Mesendoderm (in vitro differentiated cells): ENCODE measurements around the gene FAM72D. TPM values are rescaled to one million over a fixed set of nuclear protein-coding genes. Genes with fewer than 3 reads are reported as not detected.
"Not testable (repeated sequence)": the region's sequence is repeated elsewhere in the genome, so short reads cannot be mapped to it uniquely, and the experiment has no call there.

Source experiments
- DNase-seq: peaks from one replicate; pipeline ENCODE4 v3.0.0; 2013
- H2AK5ac ChIP-seq: 2 replicates; pipeline ENCODE4 v1.6.1; 2013; ENCODE audit warnings: low read length, inconsistent platforms
- H2BK120ac ChIP-seq: 2 replicates; pipeline ENCODE4 v1.6.1; 2013; ENCODE audit warnings: low read depth, mild to moderate bottlenecking, low read length, moderate library complexity, mixed read lengths
- H2BK15ac ChIP-seq: replicated peaks from 2 replicates; pipeline ENCODE4 v1.6.1; 2013; ENCODE audit warnings: low read depth, mild to moderate bottlenecking, moderate library complexity
- H2BK5ac ChIP-seq: 2 replicates; pipeline ENCODE4 v1.6.1; 2013; ENCODE audit warnings: low read length, inconsistent platforms
- H3K18ac ChIP-seq: 2 replicates; pipeline ENCODE4 v1.6.1; 2013; ENCODE audit warnings: mild to moderate bottlenecking, low read length, mixed read lengths
- H3K23ac ChIP-seq: one replicate; pipeline ENCODE4 v1.6.1; 2013; ENCODE audit warnings: low read length
- H3K27ac ChIP-seq: 2 replicates; pipeline ENCODE4 v1.5.1; 2013; ENCODE audit warnings: low read depth, mild to moderate bottlenecking, inconsistent platforms, low read length, moderate library complexity
- H3K27me3 ChIP-seq: 2 replicates; pipeline ENCODE4 v1.6.1; 2013; ENCODE audit warnings: low read length, control low read depth, mild to moderate bottlenecking, inconsistent platforms; ENCODE audit not compliant: insufficient read depth, poor library complexity
- H3K36me3 ChIP-seq: 2 replicates; pipeline ENCODE4 v1.6.1; 2013; ENCODE audit warnings: low read length, inconsistent platforms; ENCODE audit not compliant: control insufficient read depth, insufficient read depth
- H3K4ac ChIP-seq: one replicate; pipeline ENCODE4 v1.6.1; 2013; ENCODE audit warnings: low read depth, mild to moderate bottlenecking, low read length, moderate library complexity
- H3K4me1 ChIP-seq: 2 replicates; pipeline ENCODE4 v1.6.1; 2013; ENCODE audit warnings: low read depth, low read length, inconsistent platforms; ENCODE audit not compliant: control insufficient read depth
- H3K4me2 ChIP-seq: 2 replicates; pipeline ENCODE4 v1.6.1; 2013; ENCODE audit warnings: low read length
- H3K4me3 ChIP-seq: 2 replicates; pipeline ENCODE4 v1.5.1; 2013; ENCODE audit warnings: mild to moderate bottlenecking, low read length
- H3K56ac ChIP-seq: one replicate; pipeline ENCODE4 v1.6.1; 2013; ENCODE audit warnings: low read length
- H3K79me1 ChIP-seq: 2 replicates; pipeline ENCODE4 v1.6.1; 2013; ENCODE audit warnings: low read length, inconsistent platforms
- H3K79me2 ChIP-seq: 2 replicates; pipeline ENCODE4 v1.6.1; 2013; ENCODE audit warnings: mild to moderate bottlenecking, low read length; ENCODE audit not compliant: control insufficient read depth, insufficient read depth
- H3K9ac ChIP-seq: 2 replicates; pipeline ENCODE4 v1.6.1; 2013; ENCODE audit warnings: low read length, inconsistent platforms
- H4K5ac ChIP-seq: one replicate; pipeline ENCODE4 v1.6.1; 2013; ENCODE audit warnings: low read length
- H4K8ac ChIP-seq: one replicate; pipeline ENCODE4 v1.6.1; 2013; ENCODE audit warnings: low read depth, mild to moderate bottlenecking, control low read depth, low read length, moderate library complexity
- WGBS: extraction: QIAGEN DNeasy Blood & Tissue Kit; methylation state at CpG from one replicate; pipeline ENCODE4 v1.1.7; 2013; ENCODE audit warnings: low lambda C conversion rate, missing lambda C conversion rate; ENCODE audit not compliant: insufficient coverage; ENCODE audit errors: extremely low coverage; 5-methylcytosine and 5-hydroxymethylcytosine counted together
- polyA plus RNA-seq, 2 experiments: library from polyadenylated mRNA; stranded (reverse); fragments of 200-250 nt; gene quantifications; one replicate each; pipeline ENCODE4 v1.2.3, GENCODE V29; 2013

Gene FAM72D
- 8.2 TPM for polyA plus RNA-seq (2013, experiment 1 of 2)
- 8.1 TPM for polyA plus RNA-seq (2013, experiment 2 of 2)

DNA sequence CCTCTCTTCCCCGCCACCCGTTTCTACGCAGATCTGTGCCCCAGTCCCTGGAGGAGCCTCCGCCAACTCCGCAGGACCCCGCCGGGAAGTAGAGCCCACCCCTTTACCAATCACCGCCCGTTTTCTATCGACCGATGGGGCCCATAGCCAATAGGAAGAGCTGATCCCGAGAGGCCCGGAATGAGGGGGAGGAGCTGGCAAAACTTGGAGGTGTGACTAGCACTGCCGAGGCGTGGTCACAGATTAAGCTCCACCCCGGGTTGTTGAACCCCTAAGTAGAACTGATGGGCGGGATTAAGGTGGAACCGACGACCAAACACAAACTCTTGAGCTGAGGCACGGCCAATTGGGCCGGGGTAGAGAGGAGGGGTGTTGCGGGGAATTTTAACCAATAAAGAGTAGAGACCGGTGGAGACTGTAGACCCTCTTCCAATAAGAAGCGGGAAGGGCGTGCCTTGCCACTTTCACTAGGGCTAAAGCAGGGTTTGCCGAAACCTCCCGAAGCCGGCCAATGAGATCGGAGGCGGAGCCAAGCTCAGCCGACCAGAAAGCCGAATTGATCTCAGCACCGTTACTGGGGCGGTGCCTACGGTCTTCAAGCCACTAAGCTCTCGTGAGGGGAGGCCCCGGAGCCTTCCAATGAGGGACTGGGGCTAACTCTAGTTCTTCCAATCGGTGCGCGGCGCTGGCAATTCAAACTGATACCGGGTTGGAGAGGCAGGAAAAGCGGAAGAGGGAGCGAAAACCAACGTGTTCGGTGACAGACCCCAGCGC lies at the start of gene FAM72D, which contains the start of gene SRGAP2B:
Gene FAM72D, plus strand, starts transcription at position 691 of the 774 bp plus-strand sequence. CDS start 874 bp downstream, outside the sequence.
Gene SRGAP2B, minus strand, starts transcription at position 45 of the 774 bp plus-strand sequence. CDS start 2,427 bp downstream, outside the sequence.
- H2AK5ac ChIP-seq, H3K4ac ChIP-seq, DNase-seq, H3K79me2 ChIP-seq, H3K27me3 ChIP-seq, H2BK5ac ChIP-seq, H2BK120ac ChIP-seq, H3K4me1 ChIP-seq, H3K4me2 ChIP-seq, H4K8ac ChIP-seq, H4K5ac ChIP-seq, H3K18ac ChIP-seq, H3K23ac ChIP-seq, H3K4me3 ChIP-seq, H3K79me1 ChIP-seq, H2BK15ac ChIP-seq, H3K9ac ChIP-seq, H3K36me3 ChIP-seq, H3K27ac ChIP-seq: not testable (repeated sequence)
- H3K56ac ChIP-seq, result peak within 1 kb of the TSS; percentile 42
- WGBS, result no CpG with 5 or more reads among the region's 47 CpGs

DNA sequence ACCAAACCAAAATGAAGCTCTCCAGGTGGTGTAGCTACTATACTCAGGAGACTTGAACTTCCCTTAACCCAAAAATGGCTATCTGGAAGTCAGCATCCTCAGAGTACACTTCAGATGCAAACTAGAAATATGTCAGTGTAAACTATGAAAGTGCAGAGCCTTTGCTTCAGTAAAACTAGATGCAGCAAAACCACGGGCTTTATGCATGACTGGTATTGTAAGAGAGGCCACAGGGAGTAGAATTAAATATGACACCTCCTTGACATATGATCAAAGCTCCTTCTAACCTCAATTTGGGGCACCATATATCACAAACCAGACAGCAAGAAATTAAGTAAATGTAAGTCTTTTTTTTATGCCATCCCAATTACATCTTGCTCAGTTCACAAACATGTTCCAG lies 48.2 kb upstream of the FAM72D start:
- H3K36me3 ChIP-seq, H2BK5ac ChIP-seq, H4K5ac ChIP-seq, H2AK5ac ChIP-seq, H3K4me2 ChIP-seq, H3K23ac ChIP-seq, H3K79me1 ChIP-seq, H3K4me1 ChIP-seq, H2BK15ac ChIP-seq, H3K9ac ChIP-seq, H3K79me2 ChIP-seq, H3K27me3 ChIP-seq, DNase-seq, H2BK120ac ChIP-seq, H3K18ac ChIP-seq, H3K56ac ChIP-seq, H3K4ac ChIP-seq, H3K4me3 ChIP-seq, H3K27ac ChIP-seq, H4K8ac ChIP-seq: not testable (repeated sequence)
- no CpG with 5 or more reads among the region's 1 CpG for WGBS

DNA sequence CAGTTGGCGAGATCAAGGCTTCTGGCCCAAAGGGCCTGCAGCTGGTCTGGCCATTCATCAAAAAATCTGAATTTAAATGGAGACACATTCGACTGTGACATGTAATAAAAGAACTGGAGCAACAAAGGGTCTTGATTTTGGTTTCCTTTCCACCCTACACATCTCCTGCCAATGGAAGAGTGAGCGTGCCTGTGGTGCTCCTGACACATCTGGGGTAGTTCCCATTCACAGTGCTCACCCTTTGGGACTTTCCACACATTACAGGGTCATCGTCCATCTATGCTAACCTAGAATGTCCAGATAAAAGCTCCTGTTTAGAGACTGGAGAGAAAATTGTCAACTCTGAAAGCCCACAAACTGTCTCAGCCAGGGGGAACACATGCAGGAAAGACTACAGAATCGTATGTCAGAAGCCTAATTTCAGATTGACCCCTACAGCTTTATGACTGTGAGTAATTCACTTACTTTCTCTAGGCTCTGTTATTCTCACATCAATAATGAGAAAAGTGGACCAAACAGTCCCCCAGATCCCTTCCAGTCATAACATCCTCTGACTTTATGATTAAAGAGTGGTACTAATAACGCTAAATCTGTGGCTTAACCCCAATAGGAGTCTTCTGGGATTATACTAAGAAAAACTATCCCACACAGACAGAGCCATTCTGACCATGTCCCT lies 47.5 kb upstream of the FAM72D start:
- H3K56ac ChIP-seq, H3K27ac ChIP-seq, H3K79me1 ChIP-seq, H3K36me3 ChIP-seq, H2BK15ac ChIP-seq, H3K4ac ChIP-seq, H3K18ac ChIP-seq, H3K9ac ChIP-seq, H2BK5ac ChIP-seq, H2BK120ac ChIP-seq, H2AK5ac ChIP-seq, H3K4me1 ChIP-seq, H4K5ac ChIP-seq, H3K27me3 ChIP-seq, H3K79me2 ChIP-seq, H3K4me2 ChIP-seq, DNase-seq, H4K8ac ChIP-seq, H3K4me3 ChIP-seq, H3K23ac ChIP-seq: not testable (repeated sequence)
- WGBS, result no CpG with 5 or more reads among the region's 6 CpGs

DNA sequence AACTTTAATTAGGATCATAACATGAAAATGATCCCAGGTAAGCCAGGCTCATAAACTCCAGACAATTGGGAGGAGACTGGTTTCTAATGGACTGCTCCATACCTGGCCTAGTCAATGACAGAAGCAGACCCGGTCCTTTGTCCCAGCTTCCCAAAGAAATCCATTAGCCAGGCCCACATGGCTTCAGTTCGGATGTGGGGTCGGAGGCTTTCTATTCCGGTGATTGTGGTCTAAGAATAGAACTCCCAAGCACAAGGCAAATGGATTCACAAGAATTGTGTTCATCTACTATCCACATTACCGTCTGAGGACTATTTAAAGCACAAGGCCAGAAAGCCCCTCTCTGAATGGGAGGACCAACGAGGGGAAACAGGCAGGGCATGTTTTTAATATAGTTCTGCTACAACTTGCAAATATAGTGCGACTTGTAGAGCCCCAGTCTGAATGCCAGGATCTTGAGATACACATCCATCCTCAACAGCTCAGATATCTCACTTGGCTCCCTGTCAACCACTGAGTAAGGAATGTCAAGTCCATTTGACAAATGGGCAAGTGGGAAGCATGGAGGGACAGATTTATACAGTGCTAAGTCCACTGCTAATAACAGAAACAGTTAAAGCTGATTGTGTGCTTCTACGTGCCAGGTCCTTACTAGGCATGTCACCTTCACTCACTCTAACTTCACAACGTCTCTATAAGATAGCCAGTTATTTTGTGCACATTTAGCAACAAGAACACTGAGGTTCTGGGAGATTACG lies 43.6 kb upstream of the FAM72D start:
- not testable (repeated sequence) for H4K8ac ChIP-seq, H3K79me2 ChIP-seq, H3K79me1 ChIP-seq, H3K4ac ChIP-seq, H3K56ac ChIP-seq, H2BK5ac ChIP-seq, H2BK15ac ChIP-seq, H3K27me3 ChIP-seq, H3K9ac ChIP-seq, H2BK120ac ChIP-seq, DNase-seq, H3K23ac ChIP-seq, H2AK5ac ChIP-seq, H3K4me2 ChIP-seq, H3K27ac ChIP-seq, H4K5ac ChIP-seq, H3K36me3 ChIP-seq, H3K18ac ChIP-seq, H3K4me3 ChIP-seq, H3K4me1 ChIP-seq
- no CpG with 5 or more reads among the region's 10 CpGs for WGBS

DNA sequence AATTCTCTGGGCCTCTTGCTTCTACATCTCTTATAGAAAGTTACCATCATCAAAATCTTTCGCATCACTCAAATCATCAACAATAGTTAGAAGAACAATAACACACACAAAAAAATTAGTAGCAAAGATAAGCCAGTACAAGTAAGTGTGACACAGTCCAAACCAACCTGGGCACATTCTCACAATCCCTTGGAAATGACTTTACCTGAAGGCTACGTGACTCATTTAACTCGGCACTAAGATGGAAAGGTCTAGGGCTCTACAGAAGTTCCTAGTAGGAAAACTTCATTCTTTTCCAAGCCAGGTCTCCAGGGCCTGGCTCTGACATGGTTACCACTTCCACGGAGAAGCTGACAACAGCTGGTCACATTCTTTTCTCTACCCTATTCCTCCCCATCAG lies 42.3 kb upstream of the FAM72D start:
- not testable (repeated sequence) for H3K36me3 ChIP-seq, H2BK15ac ChIP-seq, H3K4me2 ChIP-seq, H4K8ac ChIP-seq, H2BK120ac ChIP-seq, H3K18ac ChIP-seq, H3K56ac ChIP-seq, H3K4me1 ChIP-seq, H3K23ac ChIP-seq, H3K4me3 ChIP-seq, H2BK5ac ChIP-seq, H3K27ac ChIP-seq, DNase-seq, H3K79me2 ChIP-seq, H3K4ac ChIP-seq, H4K5ac ChIP-seq, H2AK5ac ChIP-seq, H3K79me1 ChIP-seq, H3K27me3 ChIP-seq, H3K9ac ChIP-seq
- WGBS, result no CpG with 5 or more reads among the region's 4 CpGs
